ENCODE data around the gene ALX3.

The ALX3 gene

GRCh38 chr1:110053552-110054428 lies 16.7 kb downstream of the ALX3 start:
- peak; percentile 64 for DNase-seq (ENCODE audit: low read depth)
- H3K4me3 ChIP-seq (ENCODE audit: low read depth, low read length): no peak overlapping the region
- TF ChIP-seq CTCF (conservative IDR thresholded peaks at IDR 0.05; ENCODE audit: low read depth, low read length): peak; percentile 97

- no peak for DNase-seq (ENCODE audit: low read depth)
- no peak overlapping the region for H3K4me3 ChIP-seq (ENCODE audit: low read depth, low read length)
- no peak for TF ChIP-seq CTCF (conservative IDR thresholded peaks at IDR 0.05; ENCODE audit: low read depth, low read length)
Measured at GRCh38 chr1:110051262-110051648, 19.2 kb downstream of the ALX3 start.

GRCh38 chr1:110050602-110051261 lies 19.7 kb downstream of the ALX3 start:
- TF ChIP-seq CTCF (conservative IDR thresholded peaks at IDR 0.05; ENCODE audit: low read depth, low read length): no peak
- DNase-seq (ENCODE audit: low read depth): no peak
- no peak overlapping the region for H3K4me3 ChIP-seq (ENCODE audit: low read depth, low read length)

GRCh38 chr1:110049801-110050601 lies 20.5 kb downstream of the ALX3 start:
- no peak overlapping the region for H3K4me3 ChIP-seq (ENCODE audit: low read depth, low read length)
- no peak for DNase-seq (ENCODE audit: low read depth)
- no peak for TF ChIP-seq CTCF (conservative IDR thresholded peaks at IDR 0.05; ENCODE audit: low read depth, low read length)

- no peak overlapping the region for H3K4me3 ChIP-seq (ENCODE audit: low read depth, low read length)
- no peak for TF ChIP-seq CTCF (conservative IDR thresholded peaks at IDR 0.05; ENCODE audit: low read depth, low read length)
Measured at GRCh38 chr1:110048923-110049601, 21.4 kb downstream of the ALX3 start.

GRCh38 chr1:110048240-110048639 lies 22.2 kb downstream of the ALX3 start:
- TF ChIP-seq CTCF (conservative IDR thresholded peaks at IDR 0.05; ENCODE audit: low read depth, low read length): no peak
- no peak overlapping the region for H3K4me3 ChIP-seq (ENCODE audit: low read depth, low read length)
- no peak for DNase-seq (ENCODE audit: low read depth)

More at GRCh38 chr1:110048923-110049601, 21.4 kb downstream of the ALX3 start:
- DNase-seq (ENCODE audit: low read depth): no peak
